Gastrocnemius medialis (tissue), 4 donors: ENCODE results near the gene ANXA10. TPM values are rescaled to one million over a fixed set of nuclear protein-coding genes. Genes with fewer than 3 reads are reported as not detected.

Source experiments
- ATAC-seq, 2 donors: fragments of 150-250 bp; one replicate each; pipeline ENCODE4 v1.9.1; 2016
- DNase-seq, 2 donors: peaks; one replicate each; pipeline ENCODE4 v3.0.0-alpha.2; 2019
- H3K27ac ChIP-seq, 4 donors: fragments of 200-600 bp; sonication (generic); 1 replicate in 1 of 4; 2 replicates in 3 of 4; pipeline ENCODE4 v1.5.1; 2016 to 2018; ENCODE audit warnings: mild to moderate bottlenecking in 2 of 4, moderate library complexity in 1 of 4
- H3K27me3 ChIP-seq, 3 donors: fragments of 200-600 bp; sonication (generic) in 2 of 3; 1 replicate in 1 of 3; 2 replicates in 2 of 3; pipeline versions ENCODE4 v1.5.1 to v1.6.0; 2016 to 2019; ENCODE audit warnings: mild to moderate bottlenecking in 1 of 3, moderate library complexity in 1 of 3
- H3K36me3 ChIP-seq, 2 donors: fragments of 200-600 bp; sonication (generic) in 1 of 2; one replicate each; pipeline ENCODE4 v1.5.1; 2017 to 2018
- H3K4me1 ChIP-seq, 2 donors: fragments of 200-600 bp; sonication (generic) in 1 of 2; one replicate each; pipeline ENCODE4 v1.5.1; 2016 to 2017; ENCODE audit warnings: mild to moderate bottlenecking in 2 of 2
- H3K4me3 ChIP-seq, 4 donors: fragments of 200-600 bp; sonication (generic) in 3 of 4; 1 replicate in 1 of 4; 2 replicates in 3 of 4; pipeline ENCODE4 v1.5.1; 2016 to 2019; ENCODE audit warnings: mild to moderate bottlenecking in 2 of 4
- H3K9me3 ChIP-seq, 3 donors: fragments of 200-600 bp; sonication (generic) in 2 of 3; 1 replicate in 1 of 3; 2 replicates in 2 of 3; pipeline ENCODE4 v1.5.1; 2016 to 2019
- CTCF ChIP-seq, 5 experiments: fragments of 450-650 bp in 3 of 5; fragments of 200-600 bp in 2 of 5; sonication (generic) in 2 of 5; IDR thresholded peaks in 4 of 5; conservative IDR thresholded peaks in 1 of 5; 1 replicate in 4 of 5; 2 replicates in 1 of 5; pipeline ENCODE4 v1.5.1; 2016 to 2019; ENCODE audit warnings: antibody characterized with exemption in 5 of 5, mild to moderate bottlenecking in 3 of 5, moderate library complexity in 3 of 5
- POLR2A ChIP-seq, 2 donors: fragments of 450-650 bp; IDR thresholded peaks; one replicate each; pipeline ENCODE4 v1.6.1; 2017; ENCODE audit warnings: antibody characterized with exemption in 2 of 2, mild to moderate bottlenecking in 2 of 2, moderate library complexity in 2 of 2
- in situ Hi-C, 4 donors: fragments of 200-750 bp; cut with MboI; loops; one replicate each; pipeline versions ENCODE4 v1.15.0 to v1.8.0; 2017; ENCODE audit warnings: low sequenced_read_pairs in 4 of 4
- intact Hi-C: fragments of 100-400 bp; cut with DNase I; formaldehyde crosslinking; loops from one replicate; pipeline ENCODE4 v1.15.1; 2023; ENCODE audit warnings: low total_unique reads
- total RNA-seq, 4 donors: library from RNA; depleted of rRNA; stranded (reverse); fragments of >200 nt; gene quantifications; one replicate each; pipeline versions ENCODE4 v1.1.0 to v1.2.3, GENCODE V29; 2016

Gene ANXA10
- total RNA-seq, 4 donors from 2014 or later, result not detected

- intact Hi-C loops (no loop called here), in situ Hi-C loops (loop anchor here in 1 of 4 donors (25.0 kb wide), 1 partner anchor 1022 kb away; no protein-coding TSS in a partner anchor)
- ATAC-seq (no peak), DNase-seq (no peak)
- Histone ChIP-seq H3K27me3 (no peaks in the 10 kb centered on the region), H3K4me1 (no peaks in the 10 kb centered on the region), H3K4me3 (no peak overlapping the region), H3K27ac (no peak overlapping the region), H3K9me3 (no peaks in the 10 kb centered on the region), H3K36me3 (no peaks in the 10 kb centered on the region)
- no peak for TF ChIP-seq CTCF (IDR thresholded peaks at IDR 0.05 in 4 of 5, conservative IDR thresholded peaks at IDR 0.05 in 1 of 5)
- no peak for TF ChIP-seq POLR2A (IDR thresholded peaks at IDR 0.05)
These were observed 33.1 kb upstream of the ANXA10 start for GRCh38 chr4:168059251-168059650.

DNA sequence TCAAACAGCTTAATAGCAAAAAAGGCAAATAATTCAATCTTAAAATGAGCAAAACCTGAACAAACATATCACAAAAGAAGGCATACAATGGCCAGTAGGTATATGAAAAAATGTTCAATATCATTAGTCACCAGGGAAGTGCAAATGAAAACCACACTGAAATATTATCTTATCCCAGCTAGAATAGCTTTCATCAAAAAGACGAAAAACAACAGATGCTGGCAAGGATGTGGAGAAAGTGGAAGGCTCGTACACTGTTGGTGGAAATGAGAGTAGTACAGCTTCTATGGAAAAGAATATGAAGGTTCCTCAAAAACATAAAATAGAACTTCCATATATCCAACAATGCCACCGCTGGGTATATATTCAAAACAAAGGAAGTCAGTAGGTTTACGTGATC, 29.3 kb upstream of the ANXA10 start:
- Histone ChIP-seq H3K4me3 (no peak overlapping the region), H3K27ac (no peak overlapping the region), H3K9me3 (no peaks in the 10 kb centered on the region), H3K4me1 (no peaks in the 10 kb centered on the region), H3K36me3 (no peaks in the 10 kb centered on the region), H3K27me3 (no peaks in the 10 kb centered on the region)
- DNase-seq (no peak), ATAC-seq (no peak)
- in situ Hi-C loops (loop anchor here in 1 of 4 donors (25.0 kb wide), 1 partner anchor 1026 kb away; no protein-coding TSS in a partner anchor), intact Hi-C loops (no loop called here)
- TF ChIP-seq POLR2A (IDR thresholded peaks at IDR 0.05) (no peak), CTCF (IDR thresholded peaks at IDR 0.05 in 4 of 5, conservative IDR thresholded peaks at IDR 0.05 in 1 of 5) (no peak)

DNA sequence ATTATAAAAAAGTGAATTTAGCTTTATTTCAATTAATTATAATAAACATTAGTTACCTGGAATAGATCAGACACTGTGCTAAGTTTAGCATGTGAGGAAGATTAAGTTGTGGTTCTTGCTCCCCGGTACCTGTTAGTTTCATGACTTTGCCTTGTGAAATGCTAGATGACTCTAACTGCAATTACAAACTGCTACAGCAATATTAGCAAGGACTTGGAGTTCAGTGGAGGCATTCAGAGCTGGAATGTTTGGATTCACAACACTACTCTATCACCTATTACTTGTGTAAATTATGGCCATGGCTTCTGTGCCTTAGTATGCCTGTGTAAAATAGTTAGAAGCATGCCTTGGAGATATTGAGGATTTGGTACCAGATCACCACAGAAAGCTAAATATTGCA, 21.4 kb upstream of the ANXA10 start:
- Histone ChIP-seq H3K9me3 (no peaks in the 10 kb centered on the region), H3K36me3 (no peaks in the 10 kb centered on the region), H3K27me3 (no peaks in the 10 kb centered on the region), H3K27ac (no peak overlapping the region), H3K4me3 (no peak overlapping the region), H3K4me1 (no peaks in the 10 kb centered on the region)
- intact Hi-C loops (no loop called here), in situ Hi-C loops (loop anchor here in 2 of 4 donors (10.0 to 25.0 kb wide), 2 partner anchors 1034 to 1046 kb away; no protein-coding TSS in a partner anchor)
- ATAC-seq (no peak), DNase-seq (no peak)
- TF ChIP-seq CTCF (IDR thresholded peaks at IDR 0.05 in 4 of 5, conservative IDR thresholded peaks at IDR 0.05 in 1 of 5) (no peak), POLR2A (IDR thresholded peaks at IDR 0.05) (no peak)

GRCh38 chr4:168071304-168071703, 21.0 kb upstream of the ANXA10 start:
- in situ Hi-C loops, result loop anchor here in 2 of 4 donors (10.0 to 25.0 kb wide), 2 partner anchors 1034 to 1047 kb away; no protein-coding TSS in a partner anchor
- Histone ChIP-seq H3K4me3 (no peak overlapping the region), H3K9me3 (no peaks in the 10 kb centered on the region), H3K4me1 (no peaks in the 10 kb centered on the region), H3K27me3 (no peaks in the 10 kb centered on the region), H3K27ac (no peak overlapping the region), H3K36me3 (no peaks in the 10 kb centered on the region)
- DNase-seq (no peak), ATAC-seq (no peak)
- intact Hi-C loops, result no loop called here
- TF ChIP-seq POLR2A (IDR thresholded peaks at IDR 0.05) (no peak), CTCF (IDR thresholded peaks at IDR 0.05 in 4 of 5, conservative IDR thresholded peaks at IDR 0.05 in 1 of 5) (no peak)

GRCh38 chr4:168074861-168075260, 17.5 kb upstream of the ANXA10 start:
- in situ Hi-C loops, result loop anchor here in 2 of 4 donors (10.0 to 25.0 kb wide), 2 partner anchors 1038 to 1050 kb away; no protein-coding TSS in a partner anchor
- no peaks in the 10 kb centered on the region for H3K9me3 ChIP-seq
- TF ChIP-seq POLR2A (IDR thresholded peaks at IDR 0.05) (no peak), CTCF (IDR thresholded peaks at IDR 0.05 in 4 of 5, conservative IDR thresholded peaks at IDR 0.05 in 1 of 5) (no peak)
- no peaks in the 10 kb centered on the region for H3K27me3 ChIP-seq
- intact Hi-C loops, result loop anchor here (5.0 kb wide), 1 partner anchor 1053 kb away; no protein-coding TSS in a partner anchor
- no peak for ATAC-seq
- H3K4me3 ChIP-seq, result no peak overlapping the region
- DNase-seq, result no peak
- H3K27ac ChIP-seq, result no peak overlapping the region
- H3K4me1 ChIP-seq, result no peaks in the 10 kb centered on the region
- H3K36me3 ChIP-seq, result no peaks in the 10 kb centered on the region
